NAMALWA (cell line): ENCODE results near the gene MRPL42.

Experiments
- DNase-seq: peaks from one replicate; pipeline ENCODE4 v3.0.0-alpha.2; 2015; ENCODE audit warnings: low spot score

MRPL42 gene

GRCh38 chr12:93500201-93500600 is 32.9 kb downstream of the MRPL42 start:
- DNase-seq, result no peak

- no peak for DNase-seq
Measured at GRCh38 chr12:93500667-93501066, 33.4 kb downstream of the MRPL42 start.

GRCh38 chr12:93502802-93503623 is 35.7 kb downstream of the MRPL42 start:
- DNase-seq, result peak; percentile 71

- DNase-seq, result no peak
Measured at GRCh38 chr12:93507165-93507564, 39.9 kb downstream of the MRPL42 start.

- no peak for DNase-seq
Measured at GRCh38 chr12:93509506-93509905, 42.2 kb downstream of the MRPL42 start.

GRCh38 chr12:93514853-93515252 is 47.5 kb downstream of the MRPL42 start:
- no peak for DNase-seq

- DNase-seq, result no peak
Measured at GRCh38 chr12:93518725-93519124, 51.4 kb downstream of the MRPL42 start.

GRCh38 chr12:93519859-93520258 is 52.5 kb downstream of the MRPL42 start:
- no peak for DNase-seq

- DNase-seq, result no peak
Measured at GRCh38 chr12:93520454-93520853, 53.1 kb downstream of the MRPL42 start.

- no peak for DNase-seq
Measured at GRCh38 chr12:93521225-93522080, 54.1 kb downstream of the MRPL42 start.

- no peak for DNase-seq
Measured at GRCh38 chr12:93524386-93525133, 57.2 kb downstream of the MRPL42 start.

GRCh38 chr12:93526786-93527428 is 59.6 kb downstream of the MRPL42 start:
- no peak for DNase-seq

- no peak for DNase-seq
Measured at GRCh38 chr12:93530358-93530757, 63.0 kb downstream of the MRPL42 start.

- no peak for DNase-seq
Measured at GRCh38 chr12:93533310-93533709, 66.0 kb downstream of the MRPL42 start.

- DNase-seq, result no peak
Measured at GRCh38 chr12:93536111-93536765, 68.9 kb downstream of the MRPL42 start.

- DNase-seq, result peak; percentile 78
Measured at GRCh38 chr12:93536766-93537488, 69.6 kb downstream of the MRPL42 start.

- no peak for DNase-seq
Measured at GRCh38 chr12:93537769-93538168, 70.5 kb downstream of the MRPL42 start.

GRCh38 chr12:93539821-93540220 is 72.5 kb downstream of the MRPL42 start:
- DNase-seq, result no peak

- no peak for DNase-seq
Measured at GRCh38 chr12:93540466-93540865, 73.2 kb downstream of the MRPL42 start.

GRCh38 chr12:93541578-93542225 is 74.4 kb downstream of the MRPL42 start:
- no peak for DNase-seq
